ENCODE data around the gene ALX4.
A peak's percentile ranks its signal among the peaks of the same experiment; 100 is the strongest.

Gene ALX4

DNA sequence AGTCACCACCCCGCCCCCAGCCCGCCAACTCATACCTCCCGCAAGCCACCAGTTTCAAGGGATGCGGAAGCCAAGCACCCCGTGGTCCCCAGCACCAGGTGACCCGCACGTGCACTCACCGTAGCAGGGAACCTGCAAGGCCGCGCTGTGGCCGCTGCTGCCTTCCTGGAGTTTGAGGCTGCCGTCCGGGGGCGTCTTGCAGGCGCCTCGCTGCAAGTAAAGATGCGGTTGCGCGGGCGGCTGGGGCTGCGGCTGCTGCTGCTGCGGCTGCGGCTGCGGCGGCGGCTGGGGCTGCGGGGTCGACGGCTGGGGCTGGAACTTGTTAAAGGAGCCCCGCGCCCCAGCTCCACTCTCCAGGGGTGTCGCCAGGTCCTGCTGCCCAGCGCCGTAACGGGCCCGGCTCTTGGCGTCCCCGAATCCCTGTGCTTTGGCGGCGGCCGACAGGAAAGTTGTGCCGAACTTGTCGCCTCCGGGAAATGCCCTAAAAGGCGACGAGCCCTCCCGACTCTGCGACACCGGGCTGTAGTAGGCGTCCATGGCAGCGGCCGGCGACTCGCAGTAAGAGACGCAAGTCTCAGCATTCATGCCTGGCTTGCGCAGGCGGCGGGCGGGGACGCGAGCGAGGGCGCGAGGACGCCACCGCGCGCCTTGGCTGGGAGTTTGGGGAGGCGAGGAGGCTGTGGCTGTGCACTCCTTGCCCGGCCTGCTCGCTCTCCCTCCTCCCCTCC is at the start of gene ALX4:
Gene ALX4, minus strand, starts transcription at position 662 of the 728 bp plus-strand sequence. Its CDS starts 77 bp downstream, at position 585.
- DNase-seq = peak; percentile 93

DNA sequence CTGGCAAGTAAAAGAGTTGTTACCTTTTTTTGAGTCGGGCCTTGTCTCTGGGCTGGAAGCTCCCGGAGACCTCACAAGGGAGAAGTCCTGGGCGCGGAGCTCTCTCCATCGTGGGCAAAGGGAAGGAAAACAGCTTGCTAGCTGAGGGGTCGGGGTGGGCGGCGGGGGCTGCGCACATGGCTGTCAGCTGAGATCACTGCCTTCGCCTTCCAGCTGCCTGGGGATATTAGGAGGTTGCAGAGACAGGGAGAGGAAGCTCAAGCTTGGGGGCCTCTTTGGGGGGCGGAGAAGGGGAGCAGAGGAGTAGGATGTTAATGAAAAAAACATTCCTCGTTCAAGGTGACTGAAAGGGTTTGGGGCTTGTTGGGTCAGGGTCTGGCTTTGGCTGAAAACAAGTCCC is 49.2 kb upstream of the ALX4 start:
- DNase-seq = no peak

DNA sequence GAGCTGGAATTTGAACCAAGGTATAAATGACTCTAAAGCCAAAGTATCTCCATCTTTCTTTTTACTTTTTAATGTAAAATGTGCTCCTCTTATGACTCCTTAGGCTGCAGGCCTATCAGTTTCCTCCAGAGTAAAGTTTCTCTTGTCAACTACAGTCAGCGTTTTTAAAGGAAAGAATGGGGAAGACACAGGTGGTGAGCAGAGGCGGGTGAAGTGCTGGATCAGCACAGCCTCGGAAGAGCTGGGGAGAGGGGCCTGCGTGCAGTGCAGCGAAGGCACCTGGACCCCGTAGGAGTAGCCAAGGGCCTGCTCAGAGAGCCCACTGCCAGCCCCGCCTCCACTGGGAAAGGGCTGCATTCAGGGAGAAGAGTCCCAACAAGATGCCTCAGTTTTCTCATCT is 48.8 kb upstream of the ALX4 start:
- DNase-seq = no peak

DNA sequence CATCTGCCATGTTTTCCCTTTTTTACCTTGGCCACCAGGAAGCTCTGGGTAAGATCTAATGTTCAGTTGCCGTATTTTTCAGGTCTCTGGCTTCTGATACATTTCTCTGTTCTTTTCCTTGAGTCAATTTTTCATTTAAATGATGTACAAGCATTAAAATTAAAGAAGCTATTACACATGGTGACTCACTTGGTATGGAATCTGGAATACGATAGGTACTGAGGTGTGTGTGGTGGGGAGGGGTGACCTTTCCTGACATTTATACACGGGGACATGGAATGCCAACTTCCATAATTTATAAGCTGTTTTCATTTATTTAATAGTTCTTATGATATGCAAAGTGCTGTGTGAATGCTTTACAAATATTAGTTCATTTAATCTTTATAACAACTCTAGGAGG is 47.8 kb upstream of the ALX4 start:
- DNase-seq = no peak

DNA sequence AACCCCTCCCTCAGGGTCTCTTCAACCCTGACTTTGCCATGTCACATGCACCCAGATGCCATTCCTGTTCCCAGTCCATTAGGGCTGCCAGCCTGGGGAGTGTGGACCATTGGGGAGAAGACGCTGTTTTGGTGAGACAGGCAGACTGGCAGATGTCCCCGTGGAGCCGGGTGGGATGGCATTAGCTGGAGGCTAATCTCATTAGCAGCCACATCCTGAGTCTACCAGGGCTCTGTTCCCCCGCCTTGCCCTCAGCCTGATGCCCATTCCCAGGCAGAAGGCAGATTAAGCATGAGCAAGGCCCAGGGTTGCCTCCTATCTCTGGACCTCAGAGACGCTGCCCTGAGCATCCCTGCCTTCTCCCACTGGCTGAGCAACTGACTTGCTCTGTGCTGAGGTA is 46.4 kb upstream of the ALX4 start:
- DNase-seq = no peak

DNA sequence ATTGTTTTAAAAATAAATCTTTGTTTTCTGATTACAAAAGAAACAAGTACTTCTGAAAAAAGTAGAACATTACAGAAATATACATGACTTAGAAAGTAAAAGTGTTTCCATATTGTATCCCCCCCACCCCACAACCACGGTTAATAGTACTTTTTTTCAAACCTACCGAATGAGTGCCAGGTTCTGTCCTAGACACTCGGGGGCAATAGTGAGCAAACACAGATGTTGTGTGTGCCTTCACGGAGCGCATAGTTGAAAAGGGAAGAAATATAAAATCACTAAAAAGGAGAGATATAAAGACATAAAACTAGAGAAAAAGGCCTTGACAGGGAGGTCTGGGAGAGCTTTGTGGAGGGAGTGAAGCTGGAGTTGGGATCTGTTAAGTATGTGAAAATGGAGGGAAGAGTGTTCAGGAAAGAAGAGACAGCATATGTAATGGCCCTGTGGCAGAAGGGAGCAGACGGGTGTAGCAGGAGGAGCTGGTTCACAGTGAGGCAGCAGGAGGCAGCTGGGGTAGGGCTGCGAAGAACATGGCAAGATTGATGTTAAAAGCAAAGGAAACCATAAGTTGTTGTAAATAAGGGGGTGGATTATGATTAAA is 42.1 kb upstream of the ALX4 start:
- DNase-seq = peak; percentile 41

DNA sequence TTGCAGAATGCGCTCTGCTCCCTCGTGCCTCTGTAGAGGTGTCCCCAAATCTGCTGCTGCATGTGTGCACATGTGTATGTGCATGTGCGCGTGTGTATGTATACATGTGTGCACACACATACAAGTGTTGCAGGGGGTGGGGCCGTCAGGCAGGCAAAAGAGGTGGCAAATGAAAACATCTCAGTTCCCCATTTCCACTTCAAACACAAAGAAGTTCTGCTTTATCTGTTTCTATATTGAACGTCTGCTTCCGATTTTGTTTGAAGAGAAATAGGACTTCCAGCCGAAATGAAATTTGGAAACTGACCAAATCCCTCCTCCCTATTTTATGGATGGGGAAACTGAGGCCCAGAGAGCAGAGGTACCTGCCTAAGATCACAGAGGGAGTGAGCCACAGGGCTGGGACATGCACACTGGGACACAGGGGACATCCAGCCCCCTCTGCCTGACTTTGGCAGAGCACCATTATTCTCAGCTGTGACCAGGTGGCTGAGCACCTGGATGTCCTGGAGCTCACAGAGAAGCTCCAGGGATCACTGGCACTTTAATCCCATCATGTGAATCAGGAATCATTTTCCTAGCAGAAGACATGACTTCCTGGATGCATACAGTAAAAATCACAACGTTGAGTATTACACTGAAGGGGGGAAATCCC is 41.2 kb upstream of the ALX4 start:
- DNase-seq = no peak

DNA sequence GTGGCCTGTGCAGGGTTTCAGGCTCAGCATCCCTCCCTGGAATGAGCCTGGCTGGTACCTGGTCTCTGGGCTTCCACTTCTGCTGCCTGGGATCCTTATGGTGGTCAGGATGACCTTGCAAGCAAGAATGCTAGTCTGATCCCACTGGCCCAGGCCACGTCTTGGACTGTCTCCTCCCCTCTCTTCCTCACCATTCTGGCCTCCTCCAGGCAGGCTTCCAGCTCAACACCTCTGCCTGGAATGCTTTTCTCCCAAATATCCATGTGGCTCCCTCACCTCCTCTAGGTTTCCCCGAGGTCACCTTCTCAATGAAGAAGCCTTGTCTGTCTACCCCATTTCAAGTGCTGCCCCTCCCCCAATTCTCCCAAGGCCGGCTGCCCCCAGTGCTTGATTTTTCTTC is 39.4 kb upstream of the ALX4 start:
- DNase-seq = no peak

DNA sequence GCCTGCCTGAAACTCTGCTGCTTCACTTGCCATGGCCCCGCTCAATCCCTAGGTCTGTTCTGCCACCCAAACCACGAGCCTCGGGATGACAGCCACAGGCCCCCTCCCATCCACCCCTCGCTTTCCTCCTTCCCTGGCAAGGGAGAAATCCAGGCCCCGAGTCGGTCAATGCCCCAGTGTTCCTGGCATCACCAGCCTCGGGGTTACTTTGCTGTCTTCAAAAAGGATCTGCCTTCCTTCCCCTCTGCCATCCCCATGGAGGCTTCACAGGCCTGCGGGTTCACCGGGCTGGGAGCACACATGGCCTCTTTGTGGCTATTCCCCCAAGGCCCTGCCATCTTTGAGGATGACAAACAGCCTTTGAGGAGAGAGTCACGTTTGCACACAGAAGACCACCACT is 38.8 kb upstream of the ALX4 start:
- no peak for DNase-seq

DNA sequence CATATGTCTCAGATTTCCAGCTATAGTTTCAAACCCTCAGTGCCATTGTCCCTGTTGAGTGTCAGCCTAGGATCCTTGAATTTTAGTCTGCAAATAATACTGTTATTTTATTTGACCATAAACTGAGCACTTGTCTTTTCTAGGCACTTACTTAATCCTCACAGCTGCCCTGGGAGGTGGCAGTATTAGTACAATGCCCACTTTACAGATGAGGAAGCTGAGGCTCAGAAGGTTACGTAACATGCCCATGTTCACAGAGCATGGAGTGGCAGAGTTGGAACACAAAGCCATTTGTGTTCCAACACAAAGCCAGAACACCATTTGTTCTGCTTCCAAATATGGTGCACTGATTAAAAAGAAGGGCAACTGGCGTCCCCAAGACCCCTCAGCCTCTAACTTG is 38.2 kb upstream of the ALX4 start:
- DNase-seq = no peak

DNA sequence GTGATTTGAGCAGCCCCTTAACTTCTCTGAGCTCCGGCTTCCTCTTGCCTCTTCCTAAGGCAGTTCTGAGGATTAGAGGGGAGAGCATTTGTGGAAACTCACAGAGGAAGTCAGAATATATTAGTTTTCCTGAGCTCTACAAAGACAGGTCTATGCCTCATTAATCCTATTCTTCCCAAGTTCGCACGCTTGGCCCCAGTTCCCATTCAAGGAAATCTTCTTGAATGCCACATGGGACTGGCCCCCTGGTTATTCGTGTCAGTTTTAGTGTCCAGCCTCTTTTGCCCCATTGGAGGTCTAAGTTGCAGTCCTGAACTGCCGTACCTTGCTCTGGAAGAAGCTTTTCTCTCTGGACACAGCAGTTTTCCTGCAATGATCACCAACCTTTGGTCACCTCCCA is 37.6 kb upstream of the ALX4 start:
- no peak for DNase-seq

DNA sequence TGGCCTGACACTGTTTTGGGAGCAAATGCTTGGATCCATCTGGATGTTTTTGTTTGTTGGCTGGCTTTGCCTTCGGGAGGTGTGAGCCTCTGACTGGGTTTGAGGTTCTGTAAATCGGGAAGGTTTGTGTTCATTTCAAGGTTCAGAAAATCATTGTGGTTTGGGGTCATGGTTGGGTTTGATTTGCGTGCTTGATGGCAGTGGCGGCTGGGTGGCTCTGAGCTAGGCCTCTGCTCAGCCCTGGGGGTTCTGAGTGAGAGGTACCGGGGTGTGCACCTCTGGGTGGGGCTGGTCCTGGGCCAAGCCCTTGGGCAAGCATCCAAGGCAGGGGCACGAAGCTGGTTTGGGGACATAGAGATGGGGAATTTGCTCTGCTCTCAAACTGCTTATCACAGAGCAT is 37.0 kb upstream of the ALX4 start:
- DNase-seq = no peak

DNA sequence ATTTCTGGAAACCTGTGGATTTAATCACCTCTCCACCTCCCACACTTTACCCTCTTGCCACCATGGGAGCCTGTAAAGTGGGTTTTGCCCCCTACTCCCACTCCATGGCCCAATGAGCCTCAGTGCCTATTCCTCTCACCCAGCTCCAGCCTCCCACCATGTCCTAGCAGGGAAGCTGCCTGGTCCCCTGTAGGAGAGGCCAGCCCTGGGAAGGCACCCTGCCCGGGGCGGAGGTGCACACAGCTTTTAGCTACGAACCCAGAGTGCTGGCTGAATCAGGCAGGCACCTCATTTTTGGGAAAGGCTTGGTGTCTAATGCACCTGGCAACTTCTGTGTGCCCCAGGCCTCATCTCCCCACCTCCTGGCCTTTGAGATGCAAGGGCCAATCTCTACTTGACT is 35.8 kb upstream of the ALX4 start:
- no peak for DNase-seq

DNA sequence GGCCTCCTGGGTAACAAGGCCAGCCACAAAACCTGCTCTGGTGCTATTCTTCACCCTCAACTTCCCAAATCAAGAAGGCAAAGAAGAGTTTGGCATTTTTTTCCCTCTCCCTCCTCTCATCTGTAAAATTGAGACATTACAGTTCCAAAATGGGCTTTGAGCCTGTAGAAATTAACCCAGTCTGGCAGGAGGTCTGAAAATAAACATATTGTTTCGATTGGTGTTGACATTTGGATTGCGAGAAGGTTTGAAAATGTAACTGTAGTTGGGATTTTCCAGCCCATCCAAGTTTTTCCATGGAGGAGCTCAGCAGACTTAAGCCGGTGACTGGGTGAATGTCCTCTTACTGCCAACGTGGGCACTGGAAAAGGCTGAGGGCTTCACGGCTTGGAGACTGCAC is 35.0 kb upstream of the ALX4 start:
- DNase-seq = no peak

DNA sequence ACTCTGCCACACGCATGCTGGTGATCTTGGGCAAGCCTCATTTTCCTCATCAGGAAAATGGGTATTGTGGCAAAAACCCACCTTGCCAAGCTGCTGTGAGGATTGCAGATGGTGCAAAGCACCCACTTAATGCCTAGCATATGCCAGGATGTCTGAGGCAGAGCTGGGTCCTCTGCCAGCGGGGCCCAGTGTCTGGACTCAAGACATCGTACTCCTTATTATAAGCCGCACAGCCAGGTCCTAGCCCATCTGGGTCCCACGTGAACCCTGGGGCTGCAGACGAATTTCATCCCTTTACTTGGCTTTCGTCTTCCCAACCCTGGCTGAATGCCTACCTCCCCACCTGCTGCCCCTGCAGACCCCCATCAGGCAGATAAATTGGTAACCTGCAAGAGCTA is 34.5 kb upstream of the ALX4 start:
- no peak for DNase-seq

DNA sequence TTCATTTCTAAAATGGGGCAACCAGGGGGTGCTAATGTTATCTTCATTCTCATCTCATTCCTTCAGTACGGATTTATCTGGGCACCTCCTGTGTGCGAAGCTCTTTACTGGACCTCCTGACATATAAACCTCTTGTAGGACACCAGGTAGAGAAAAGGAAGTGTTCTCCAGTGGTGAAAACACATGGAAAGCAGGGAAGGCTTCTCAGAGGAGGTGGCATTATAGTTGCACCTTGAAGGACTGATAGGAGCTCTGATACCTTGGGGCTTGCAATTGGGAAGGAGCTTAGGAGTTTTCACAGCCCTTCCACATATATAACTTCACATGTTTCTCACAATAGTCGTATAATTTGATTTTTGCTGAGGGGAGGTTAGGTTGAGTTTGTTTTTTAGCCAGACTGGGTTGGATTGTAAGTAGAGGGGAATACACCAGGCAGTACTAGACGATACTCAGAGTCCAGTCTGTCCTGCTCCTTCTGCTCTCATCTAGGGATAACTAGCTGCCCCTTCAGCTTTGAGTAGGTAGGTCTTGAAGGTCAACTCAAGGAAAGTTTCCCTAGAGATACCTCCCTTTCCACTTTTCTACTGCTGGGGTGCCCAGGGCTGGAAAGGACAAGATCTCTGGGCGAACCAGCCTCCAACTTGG is 34.0 kb upstream of the ALX4 start:
- DNase-seq = no peak

DNA sequence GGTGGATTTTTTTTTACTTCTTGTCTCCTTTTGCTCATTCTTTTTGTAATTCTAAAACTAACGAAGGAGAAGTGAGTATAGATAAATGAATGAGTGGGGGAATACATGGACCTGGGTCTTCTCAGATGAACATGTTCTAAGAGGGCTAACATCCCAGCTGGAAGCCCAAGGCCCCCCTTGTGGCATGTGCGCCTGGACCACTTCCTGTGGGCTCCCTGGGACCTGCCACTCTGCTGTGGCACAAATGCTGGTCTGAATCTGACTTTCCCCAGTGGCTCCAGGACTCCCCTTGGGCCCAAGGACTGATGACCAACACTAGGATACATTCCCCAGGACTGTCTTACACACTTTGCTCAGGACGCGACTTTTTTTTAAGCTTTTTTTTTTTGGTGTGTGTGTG is 32.7 kb upstream of the ALX4 start:
- DNase-seq = no peak

DNA sequence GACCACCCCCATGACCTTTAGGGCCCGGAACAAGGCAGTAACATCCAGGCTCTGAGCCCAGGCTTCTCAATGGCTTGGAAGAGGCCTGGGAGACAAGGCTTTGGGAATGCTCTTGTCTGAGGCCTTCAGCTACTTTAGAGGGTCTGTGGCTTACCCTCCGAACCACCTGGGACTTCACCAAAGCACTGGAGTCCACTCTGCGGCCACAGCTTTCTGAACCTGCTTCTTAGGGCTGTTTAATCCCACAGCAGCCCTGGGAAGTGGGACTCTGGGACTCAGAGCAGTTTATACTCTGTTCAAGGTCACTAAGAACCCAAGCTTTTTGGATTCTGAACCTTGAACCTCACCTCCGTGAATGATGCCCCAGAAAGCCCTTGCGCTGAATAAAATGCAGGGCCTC is 30.7 kb upstream of the ALX4 start:
- DNase-seq = no peak

DNA sequence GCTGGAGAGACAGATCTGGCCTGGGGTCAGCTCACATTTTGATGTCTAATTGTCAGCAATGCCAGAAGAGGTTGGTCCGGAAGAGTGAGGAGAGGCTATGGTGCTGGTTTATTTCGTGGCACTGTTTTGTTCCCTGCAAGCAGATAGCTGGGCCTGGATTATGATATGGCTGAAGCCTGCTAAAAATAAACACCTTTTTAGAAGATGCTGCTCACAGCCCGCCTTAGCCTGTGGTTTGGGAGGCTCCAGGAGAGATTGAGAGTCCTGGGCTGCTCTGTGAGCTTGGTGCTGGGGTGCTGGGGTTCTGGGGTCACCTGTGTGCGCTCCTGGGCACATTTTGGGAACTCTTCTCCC is 29.6 kb upstream of the ALX4 start:
- DNase-seq = no peak

DNA sequence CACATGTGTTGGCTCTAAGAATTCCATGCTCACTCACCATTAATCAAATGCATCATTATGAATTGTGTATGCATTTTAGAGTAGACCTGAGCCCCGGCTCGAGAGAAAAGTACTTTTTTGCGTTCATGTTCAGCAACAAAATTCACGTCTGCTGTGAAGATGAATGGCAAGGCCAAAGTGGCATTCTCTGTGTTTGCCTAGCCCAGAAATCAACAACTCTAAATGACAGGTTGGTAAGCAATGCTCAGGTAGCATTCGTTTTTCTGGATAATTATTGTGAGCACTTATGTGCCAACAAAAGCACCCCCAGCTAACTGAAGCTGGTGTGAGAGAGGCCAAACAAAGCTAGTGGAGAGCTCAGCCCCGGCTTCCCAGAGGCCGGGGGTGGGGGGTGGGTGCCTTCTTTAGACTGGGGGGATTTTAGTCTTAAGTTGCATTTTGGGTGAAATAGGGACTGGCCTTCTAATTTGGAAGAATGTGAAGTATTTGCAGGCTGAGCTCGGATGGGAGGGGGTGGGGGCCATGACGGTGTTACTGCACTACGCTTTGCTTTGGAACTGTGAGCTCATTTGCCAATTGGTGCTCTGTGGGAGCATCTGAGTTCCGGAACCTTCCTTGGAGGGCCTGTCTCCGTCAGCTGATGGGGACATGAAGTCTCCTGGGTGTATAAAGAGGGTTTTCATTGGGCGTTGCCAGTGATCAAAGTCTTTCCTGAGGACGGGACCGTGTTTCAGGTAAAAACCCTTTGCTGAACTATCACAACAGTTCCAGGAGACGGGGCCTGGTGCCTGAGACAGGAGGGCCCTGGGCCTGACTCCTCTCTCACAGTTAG is 29.0 kb upstream of the ALX4 start:
- no peak for DNase-seq

DNA sequence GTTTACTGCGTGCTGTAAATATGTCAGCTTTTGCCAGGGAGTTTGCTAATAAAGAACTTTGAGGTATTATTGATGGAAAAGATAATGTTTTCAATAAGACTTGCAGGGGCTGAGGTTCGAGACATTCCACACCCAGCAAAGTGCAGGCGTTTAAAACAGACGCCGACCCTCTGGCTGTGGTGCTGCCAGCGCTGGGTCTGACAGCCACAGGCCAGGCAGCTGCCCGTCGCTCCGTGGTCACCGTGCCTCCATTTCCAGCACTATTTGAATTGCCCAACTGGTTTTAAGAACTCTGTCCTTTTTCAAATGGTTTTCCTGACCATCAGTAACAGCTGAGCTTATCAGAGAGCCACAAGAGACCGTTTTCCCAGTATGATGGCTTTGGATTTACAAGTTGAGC is 28.1 kb upstream of the ALX4 start:
- DNase-seq = no peak

DNA sequence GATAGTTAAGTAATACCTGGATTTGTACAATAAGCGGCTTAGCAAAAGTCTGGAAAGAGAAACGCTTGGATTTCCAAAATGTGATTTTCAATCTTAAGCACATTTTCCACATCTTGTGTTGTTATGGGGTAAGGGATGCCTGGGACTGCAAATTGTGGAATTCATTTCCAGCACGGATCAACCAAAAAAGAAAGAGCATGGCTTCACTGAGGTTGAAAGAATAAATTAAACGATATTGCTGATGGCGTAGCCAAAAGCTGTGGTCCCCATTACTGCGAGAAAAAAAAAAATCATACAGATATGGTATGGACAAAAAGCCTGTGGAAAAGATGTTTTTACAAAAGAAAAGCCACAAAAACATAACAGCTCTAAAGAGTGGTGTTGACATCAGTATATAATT is 26.0 kb upstream of the ALX4 start:
- no peak for DNase-seq

DNA sequence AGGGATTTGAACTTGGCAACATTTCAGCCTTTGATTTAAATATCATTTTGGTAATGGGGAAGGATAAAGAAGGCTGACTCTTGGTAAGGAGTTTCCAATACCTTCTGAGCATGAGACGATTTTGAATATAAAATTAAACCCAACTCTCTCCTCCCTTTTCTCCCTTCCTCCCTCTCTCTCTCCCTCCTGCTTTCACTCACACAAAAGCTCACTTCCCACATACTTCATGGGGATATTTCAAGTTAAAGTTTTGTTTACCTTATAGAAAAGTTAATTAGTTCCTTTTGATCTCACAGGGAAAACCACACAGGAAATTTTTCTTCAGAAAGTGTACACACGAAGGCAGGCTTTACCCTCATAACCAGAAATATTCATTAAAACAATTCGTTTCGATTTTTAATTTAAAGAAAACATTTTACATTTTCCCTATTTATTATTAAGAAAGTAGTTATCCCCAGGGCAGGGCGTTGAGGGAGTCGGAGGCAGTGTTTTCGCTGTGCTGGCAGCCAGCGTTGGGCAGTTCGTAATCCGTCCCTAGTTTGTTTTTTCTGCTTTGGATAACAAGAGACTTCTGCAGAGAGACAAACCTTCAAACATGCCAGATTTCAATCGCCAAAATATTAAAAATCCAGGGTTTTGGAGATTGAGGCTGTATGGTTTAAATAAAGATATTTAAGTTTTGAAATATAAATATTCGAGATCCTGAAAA is 25.3 kb upstream of the ALX4 start:
- DNase-seq = no peak

Data from 8988T (cell line).